ENCODE results near the gene CPEB1. TPM values are rescaled to one million over a fixed set of nuclear protein-coding genes. Genes with fewer than 3 reads are reported as not detected.

The CPEB1 gene
- total and polyA plus RNA-seq, 2 experiments from 2014 or later = 4.1 to 9.4 TPM

DNA sequence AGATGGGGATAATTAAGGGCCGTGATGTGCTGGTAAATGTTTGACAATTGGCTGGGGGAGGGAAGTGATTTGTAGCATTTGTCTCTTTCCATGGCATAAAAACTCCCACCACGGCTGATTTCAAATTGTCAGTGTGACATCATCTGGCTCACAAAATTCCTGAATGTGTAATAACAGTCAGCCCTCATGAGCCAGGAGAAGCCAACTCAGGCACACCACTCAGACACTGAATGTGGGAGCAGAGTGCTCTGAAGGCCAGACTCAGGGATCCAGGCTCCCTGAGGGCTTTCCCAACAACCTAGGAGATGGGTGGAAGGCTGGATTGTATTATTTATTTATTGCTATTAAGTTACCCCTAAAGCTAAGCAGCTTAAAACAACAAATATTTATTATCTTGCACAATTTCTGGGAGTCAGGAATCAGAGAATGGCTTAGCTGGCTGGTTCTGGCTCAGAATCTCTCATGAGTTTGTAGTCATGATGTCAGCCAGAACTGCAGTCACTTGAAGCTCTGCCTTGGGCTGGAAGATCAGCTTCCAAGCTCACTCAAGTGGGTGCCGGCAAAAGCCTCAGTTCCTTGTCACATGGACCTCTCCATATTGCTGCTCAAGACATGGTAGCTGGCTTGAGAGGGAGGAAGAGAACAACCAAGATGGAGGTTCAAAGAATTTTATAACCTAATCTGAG lies 6.5 kb upstream of the CPEB1 start:
- no peak for ATAC-seq
- Mint-ChIP-seq H3K27me3 (ENCODE audit: insufficient read depth, low read depth, poor library complexity) (peaks cover 21% of the 10 kb centered on the region), H3K36me3 (ENCODE audit: low read depth) (no peaks in the 10 kb centered on the region), H3K27ac (no peak overlapping the region), H3K4me3 (no peak overlapping the region), H3K9me3 (no peaks in the 10 kb centered on the region), H3K4me1 (no peaks in the 10 kb centered on the region; the same call in 1 of the 3 replicates)
- no peak for TF ChIP-seq POLR2AphosphoS5 (IDR thresholded peaks at IDR 0.05; ENCODE audit: low read depth)
- TF ChIP-seq ZNF114 (CRISPR knock-in tag; IDR thresholded peaks at IDR 0.05) = no peak
- no peak for TF ChIP-seq JUNB (IDR thresholded peaks at IDR 0.05; ENCODE audit: unreplicated experiment)
- no peak for TF ChIP-seq ETS1 (IDR thresholded peaks at IDR 0.05)
- no peak for TF ChIP-seq ZNF331 (CRISPR knock-in tag; IDR thresholded peaks at IDR 0.05; ENCODE audit: low read depth)
- no peak for TF ChIP-seq EZH2phosphoT487 (IDR thresholded peaks at IDR 0.05; ENCODE audit: unreplicated experiment)
- no peak for TF ChIP-seq EZH2 (IDR thresholded peaks at IDR 0.05; ENCODE audit: low read depth, unreplicated experiment)
- no peak for TF ChIP-seq NANOG (IDR thresholded peaks at IDR 0.05; ENCODE audit: borderline replicate concordance)
- Histone ChIP-seq H3K9me2 (ENCODE audit: insufficient read depth) (no peaks in the 10 kb centered on the region), H4K20me1 (replicated peaks; ENCODE audit: insufficient read depth) (no peaks in the 10 kb centered on the region), H3K27me3 (ENCODE audit: insufficient read depth) (peaks cover 19% of the 10 kb centered on the region), H3K27ac (ENCODE audit: low read depth) (no peak overlapping the region), H3K79me2 (replicated peaks; ENCODE audit: insufficient read depth) (no peaks in the 10 kb centered on the region), H3K36me3 (ENCODE audit: insufficient read depth) (no peaks in the 10 kb centered on the region), H3F3A (replicated peaks; ENCODE audit: low read depth) (peaks cover 5% of the 10 kb centered on the region; the same call in 1 of the 2 replicates), H3K4me3 (no peak overlapping the region), H3K4me1 (ENCODE audit: insufficient read depth) (peaks cover 4% of the 10 kb centered on the region; the same call in 1 of the 2 replicates), H3K4me2 (no peak overlapping the region), H2AFZ (no peak overlapping the region)
- no peak for DNase-seq (ENCODE audit: low spot score)

DNA sequence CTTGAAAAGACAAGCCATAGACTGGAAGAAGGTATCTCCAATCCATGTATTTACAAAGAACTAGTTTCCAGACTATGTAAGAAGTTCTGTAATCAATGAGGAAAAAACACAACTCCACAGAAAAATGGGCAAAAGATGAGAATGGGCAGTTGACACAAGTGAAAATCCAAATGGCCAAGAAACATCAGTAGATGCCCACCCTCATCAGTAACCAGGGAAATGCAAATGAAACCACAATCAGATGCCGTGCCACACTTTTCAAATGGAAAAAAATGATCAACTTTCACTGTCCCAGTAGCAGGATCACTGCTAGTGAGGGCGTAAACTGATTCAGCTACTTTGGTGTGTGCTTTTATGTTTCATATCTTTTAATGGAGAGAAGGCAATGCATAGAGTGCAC lies 4.5 kb upstream of the CPEB1 start:
- Histone ChIP-seq H3K36me3 (ENCODE audit: insufficient read depth) (no peaks in the 10 kb centered on the region), H3K27ac (ENCODE audit: low read depth) (no peak overlapping the region), H3K4me2 (no peak overlapping the region), H3K4me3 (no peak overlapping the region), H3K4me1 (ENCODE audit: insufficient read depth) (peaks cover 4% of the 10 kb centered on the region; the same call in 1 of the 2 replicates), H4K20me1 (replicated peaks; ENCODE audit: insufficient read depth) (no peaks in the 10 kb centered on the region), H3F3A (replicated peaks; ENCODE audit: low read depth) (peaks cover 9% of the 10 kb centered on the region; the same call in 1 of the 2 replicates), H3K27me3 (ENCODE audit: insufficient read depth) (peaks cover 38% of the 10 kb centered on the region), H2AFZ (no peak overlapping the region), H3K79me2 (replicated peaks; ENCODE audit: insufficient read depth) (no peaks in the 10 kb centered on the region), H3K9me2 (ENCODE audit: insufficient read depth) (no peaks in the 10 kb centered on the region)
- ATAC-seq (no peak), DNase-seq (ENCODE audit: low spot score) (no peak)
- no peaks in the 10 kb centered on the region for H3K36me3 Mint-ChIP-seq (ENCODE audit: low read depth)
- no peak overlapping the region for H3K27ac Mint-ChIP-seq
- no peak overlapping the region for H3K4me3 Mint-ChIP-seq
- H3K27me3 Mint-ChIP-seq (ENCODE audit: insufficient read depth, low read depth, poor library complexity) = peaks cover 34% of the 10 kb centered on the region
- H3K9me3 Mint-ChIP-seq = no peaks in the 10 kb centered on the region; the same call in 2 of the 3 replicates
- H3K4me1 Mint-ChIP-seq = no peaks in the 10 kb centered on the region; the same call in none of the 3 replicates
- TF ChIP-seq EZH2phosphoT487 (IDR thresholded peaks at IDR 0.05; ENCODE audit: unreplicated experiment) = no peak
- TF ChIP-seq CREB1 (CRISPR knock-in tag; IDR thresholded peaks at IDR 0.05; ENCODE audit: low read depth) = no peak
- TF ChIP-seq STAT1 (IDR thresholded peaks at IDR 0.05; ENCODE audit: unreplicated experiment) = no peak
- TF ChIP-seq CTCF (conservative IDR thresholded peaks at IDR 0.05; ENCODE audit: low read depth in 2 of 2) = no peak
- TF ChIP-seq POLR2AphosphoS5 (IDR thresholded peaks at IDR 0.05; ENCODE audit: low read depth) = no peak
- TF ChIP-seq REST (IDR thresholded peaks at IDR 0.05; ENCODE audit: unreplicated experiment) = no peak
